Renal cortical epithelial cell (primary cell): Measurements from ENCODE around the gene ZNF750. TPM values are rescaled to one million over a fixed set of nuclear protein-coding genes. Genes with fewer than 3 reads are reported as not detected.

Experiments used
- DNase-seq: peaks from one replicate; pipeline ENCODE4 v3.0.0-alpha.2; 2011; ENCODE audit warnings: low read depth
- total RNA-seq: library from RNA; depleted of rRNA; stranded (reverse); fragments of >200 nt; gene quantifications from 2 replicates; pipeline ENCODE4 v1.2.3, GENCODE V29; 2014

Gene ZNF750
- not detected in 2 replicates for total RNA-seq

DNA sequence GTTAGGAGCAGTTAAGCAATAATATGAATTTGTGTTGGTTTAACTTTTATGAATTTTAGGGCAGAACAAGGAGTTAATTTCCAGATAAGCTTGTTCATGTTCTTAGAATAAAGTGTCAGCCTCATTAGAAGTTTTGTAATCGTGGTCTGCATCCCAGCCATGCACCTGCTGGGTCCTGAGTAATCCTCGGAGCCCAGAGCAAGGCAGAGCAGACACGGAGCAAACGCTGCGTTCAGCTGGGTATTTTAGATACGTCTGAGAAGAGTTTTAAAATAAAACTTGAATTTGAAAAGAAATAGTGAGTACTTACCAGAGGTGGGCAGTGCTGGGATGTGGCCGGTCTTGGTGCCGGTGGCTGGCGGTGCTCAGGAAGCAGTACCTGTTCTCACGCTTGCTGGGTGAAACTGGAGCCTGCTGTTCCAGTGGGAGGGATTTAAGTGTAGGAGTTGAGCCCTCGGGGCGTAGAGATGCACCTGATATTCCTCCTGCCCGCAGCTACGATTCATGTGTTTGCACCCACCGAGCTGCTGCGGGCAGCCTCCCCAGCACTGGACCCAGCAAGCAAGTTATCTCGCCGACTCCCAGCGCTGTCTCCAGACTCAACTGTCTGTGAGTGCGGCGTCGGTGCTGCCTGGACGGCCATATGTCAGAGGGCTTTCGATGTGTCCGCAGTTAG, at the start of gene ZNF750:
ZNF750 (minus strand) TSS at position 406 of the 676 bp plus-strand sequence. CDS start 7,568 bp downstream, outside the sequence.
- DNase-seq: no peak

DNA sequence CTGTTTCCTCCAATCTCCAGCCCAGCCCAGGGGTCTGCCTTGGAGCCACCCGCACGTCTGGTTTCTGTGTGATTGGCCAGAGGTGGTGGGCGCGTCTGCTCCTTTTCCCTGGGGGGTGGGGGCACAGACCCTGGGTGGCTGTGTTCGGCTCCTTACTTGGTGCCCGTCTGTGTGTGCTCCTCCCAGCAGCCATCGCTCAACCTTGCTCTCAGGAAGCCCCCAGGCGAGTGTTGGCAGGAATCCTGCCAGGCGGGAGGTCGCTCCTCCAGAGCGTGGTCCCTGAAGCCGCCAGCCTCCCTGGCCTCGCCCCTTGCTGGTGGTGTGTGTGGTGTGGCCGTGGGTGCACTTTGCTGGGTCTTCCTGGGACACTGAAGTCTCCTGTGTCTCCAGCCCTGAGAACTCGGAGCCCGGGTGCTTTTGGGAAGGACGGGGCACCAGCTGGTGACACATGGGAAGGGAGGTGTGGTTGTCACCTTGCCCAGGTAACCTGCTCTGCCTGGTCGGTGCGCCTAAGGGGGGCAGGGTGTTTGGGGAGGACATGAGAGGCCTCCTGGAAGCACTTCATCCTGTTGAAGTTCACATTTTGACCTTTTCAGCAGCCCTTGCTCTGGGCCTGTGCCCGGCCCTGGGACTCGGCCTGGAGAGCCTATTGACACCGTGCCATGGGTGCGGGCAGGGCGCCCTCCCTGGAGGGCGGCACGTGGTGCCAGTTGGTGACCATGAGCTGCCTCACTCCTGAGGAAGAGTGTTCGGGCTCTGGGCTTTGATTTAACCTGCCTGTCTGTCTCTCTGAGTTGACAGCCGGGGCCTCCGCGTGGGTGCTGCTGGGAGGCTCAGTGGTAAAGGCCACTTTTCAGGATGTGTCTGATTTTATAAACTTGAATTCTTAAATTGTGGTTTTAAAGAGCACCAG, 49.0 kb upstream of the ZNF750 start:
- DNase-seq: no peak

DNA sequence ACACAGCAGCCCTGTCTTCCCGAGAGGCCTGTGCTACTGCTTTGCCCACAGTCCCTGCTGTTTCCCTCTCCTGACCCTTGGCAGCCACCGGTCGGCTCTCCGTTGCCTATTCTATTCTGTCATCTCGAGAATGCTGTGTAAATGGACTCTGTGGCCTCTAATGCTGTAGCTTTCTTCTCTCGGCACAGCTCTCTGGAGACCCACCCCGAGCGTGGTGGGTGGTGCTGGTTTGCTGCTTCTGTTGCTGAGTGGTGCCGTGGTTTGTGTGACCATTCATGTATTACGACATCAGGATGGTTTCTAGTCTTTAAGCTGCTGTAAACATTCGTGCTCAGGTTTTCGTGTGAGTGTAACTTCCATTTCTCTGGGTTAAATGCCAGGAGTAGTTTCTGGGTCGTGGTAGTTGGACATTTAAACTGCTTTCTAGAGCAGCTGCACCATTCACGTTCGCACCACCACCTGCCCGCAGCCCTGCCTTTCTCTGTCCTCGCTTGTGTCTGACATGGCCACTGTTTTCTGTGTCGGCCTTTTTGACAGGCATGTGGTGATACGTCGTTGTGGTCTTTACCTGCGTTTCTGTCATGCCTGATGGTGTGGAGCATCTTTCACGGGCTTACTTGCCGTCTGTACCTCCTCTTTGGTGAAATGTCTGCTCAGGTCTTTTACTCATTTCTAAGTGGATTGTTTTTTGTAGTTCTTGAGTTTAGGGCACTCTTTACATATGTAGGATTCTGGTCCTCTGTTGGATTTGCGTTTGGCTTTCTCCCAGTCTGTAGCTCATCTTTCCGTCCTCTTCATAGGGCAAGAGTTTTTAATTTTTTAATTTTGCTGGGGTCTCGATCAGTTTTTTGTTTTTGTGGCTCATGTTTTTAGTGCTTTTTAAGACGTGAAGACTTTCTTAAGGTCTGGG, 47.7 kb upstream of the ZNF750 start:
- peak; percentile 19 for DNase-seq

DNA sequence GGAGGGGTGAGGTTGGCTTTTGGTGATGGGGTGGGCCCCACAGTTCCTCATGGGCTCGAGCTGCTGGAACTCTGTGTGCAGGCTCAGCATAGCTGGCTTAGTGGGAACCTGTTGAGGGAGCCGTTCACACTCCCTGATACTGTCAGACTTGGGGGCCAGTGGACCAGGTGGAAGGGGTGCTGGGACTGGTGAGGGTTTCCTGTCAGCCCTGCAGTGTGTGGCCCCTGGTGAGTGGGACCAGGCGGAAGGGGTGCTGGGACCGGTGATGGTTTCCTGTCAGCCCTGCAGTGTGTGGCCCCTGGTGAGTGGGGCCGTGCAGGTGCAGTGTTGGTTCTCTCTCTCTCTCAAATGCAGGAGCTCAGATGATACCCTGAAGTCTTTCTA, 45.1 kb upstream of the ZNF750 start:
- no peak for DNase-seq

DNA sequence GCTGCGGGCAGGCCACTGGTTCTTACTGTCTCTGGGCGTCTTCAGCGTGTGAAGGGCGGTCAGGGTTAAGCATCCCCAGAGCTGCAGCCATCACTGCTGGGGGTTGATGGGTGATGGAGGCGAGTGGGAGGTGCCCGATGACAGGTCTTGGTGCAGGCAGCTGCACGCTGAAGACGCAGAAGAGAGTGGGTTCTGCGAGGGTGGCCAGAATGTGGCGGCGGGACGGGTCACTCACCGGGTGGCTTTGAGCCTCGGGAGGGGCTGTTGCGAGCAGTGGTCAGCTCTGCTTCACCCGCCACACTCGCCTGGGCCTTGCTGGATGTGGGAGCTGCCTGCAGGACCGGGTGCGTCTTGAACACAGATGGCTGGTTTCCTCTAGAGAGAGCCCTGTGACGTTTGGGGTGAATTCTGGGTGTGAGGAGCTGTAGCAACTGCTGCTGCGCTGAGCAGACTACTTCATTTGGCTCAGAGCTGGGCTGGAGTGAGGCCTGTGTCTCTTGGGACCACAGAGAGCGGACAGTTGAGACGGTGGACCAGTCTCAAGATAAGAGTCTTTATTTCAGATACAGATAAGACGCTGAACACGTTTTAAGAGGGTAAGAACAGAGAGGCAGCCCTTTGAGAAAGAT, 44.6 kb upstream of the ZNF750 start:
- DNase-seq: no peak

DNA sequence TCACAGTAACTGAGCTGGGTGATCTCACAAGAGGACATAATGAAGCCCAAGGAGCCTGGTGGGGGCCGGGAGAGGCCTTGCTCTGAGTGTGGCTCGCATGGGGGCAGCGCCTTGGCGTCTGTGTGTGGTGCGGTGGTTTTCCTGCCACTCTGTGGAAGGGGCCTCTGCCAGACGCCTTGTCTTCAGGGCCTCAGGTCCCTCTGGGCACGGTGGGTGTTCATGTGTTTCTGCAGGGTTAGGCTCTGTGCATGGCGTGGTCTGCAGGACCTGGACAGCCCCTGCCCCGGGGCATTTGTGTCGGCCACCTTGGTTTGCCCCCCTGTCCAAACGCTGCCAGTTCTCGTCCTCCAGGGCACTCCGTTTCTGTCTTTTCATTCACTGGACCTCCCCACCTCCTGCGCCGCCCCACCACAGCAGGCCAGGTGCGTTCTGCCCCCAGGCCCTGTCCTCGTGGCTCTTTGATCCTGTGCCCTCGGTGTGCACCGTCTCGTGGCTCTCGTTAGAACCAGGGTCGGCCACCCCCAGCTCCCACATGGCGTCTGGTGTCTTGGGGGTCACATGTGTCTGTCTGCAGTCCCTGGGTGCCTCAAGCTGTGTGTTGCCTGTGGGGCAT, 43.7 kb upstream of the ZNF750 start:
- no peak for DNase-seq

DNA sequence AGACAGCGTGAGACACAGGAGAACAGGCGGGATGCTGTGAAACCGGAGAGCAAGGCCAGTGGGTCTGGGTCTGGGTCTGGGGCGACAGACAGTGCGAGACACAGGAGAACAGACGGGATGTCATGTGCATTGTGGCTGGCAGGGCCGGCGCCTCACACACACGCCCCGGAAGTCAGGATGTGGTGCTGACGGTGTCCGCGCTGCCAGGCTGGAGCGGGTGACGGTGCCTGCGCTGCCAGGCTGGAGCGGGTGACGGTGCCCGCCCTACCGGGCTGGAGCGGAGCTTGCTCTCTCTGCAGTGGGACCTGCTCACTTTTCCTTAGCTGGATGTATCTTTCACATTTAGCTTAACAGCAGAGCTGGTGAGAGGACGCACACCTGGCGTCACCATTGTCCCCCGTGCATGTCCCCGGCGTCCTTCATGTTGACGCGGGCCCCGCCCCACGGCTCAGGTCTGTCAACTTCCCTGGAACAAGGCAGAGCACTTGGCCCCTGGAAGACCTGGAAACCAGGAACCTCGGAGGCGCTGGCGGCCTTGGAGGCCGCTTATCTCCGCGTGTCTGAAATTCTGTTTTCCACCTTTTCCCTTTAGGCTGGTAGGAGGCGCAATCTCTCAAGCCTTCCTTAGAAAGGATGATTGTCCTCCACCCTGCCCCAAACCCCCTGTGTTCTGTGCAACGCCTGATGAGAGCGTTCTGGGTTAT, 43.0 kb upstream of the ZNF750 start:
- DNase-seq: no peak

DNA sequence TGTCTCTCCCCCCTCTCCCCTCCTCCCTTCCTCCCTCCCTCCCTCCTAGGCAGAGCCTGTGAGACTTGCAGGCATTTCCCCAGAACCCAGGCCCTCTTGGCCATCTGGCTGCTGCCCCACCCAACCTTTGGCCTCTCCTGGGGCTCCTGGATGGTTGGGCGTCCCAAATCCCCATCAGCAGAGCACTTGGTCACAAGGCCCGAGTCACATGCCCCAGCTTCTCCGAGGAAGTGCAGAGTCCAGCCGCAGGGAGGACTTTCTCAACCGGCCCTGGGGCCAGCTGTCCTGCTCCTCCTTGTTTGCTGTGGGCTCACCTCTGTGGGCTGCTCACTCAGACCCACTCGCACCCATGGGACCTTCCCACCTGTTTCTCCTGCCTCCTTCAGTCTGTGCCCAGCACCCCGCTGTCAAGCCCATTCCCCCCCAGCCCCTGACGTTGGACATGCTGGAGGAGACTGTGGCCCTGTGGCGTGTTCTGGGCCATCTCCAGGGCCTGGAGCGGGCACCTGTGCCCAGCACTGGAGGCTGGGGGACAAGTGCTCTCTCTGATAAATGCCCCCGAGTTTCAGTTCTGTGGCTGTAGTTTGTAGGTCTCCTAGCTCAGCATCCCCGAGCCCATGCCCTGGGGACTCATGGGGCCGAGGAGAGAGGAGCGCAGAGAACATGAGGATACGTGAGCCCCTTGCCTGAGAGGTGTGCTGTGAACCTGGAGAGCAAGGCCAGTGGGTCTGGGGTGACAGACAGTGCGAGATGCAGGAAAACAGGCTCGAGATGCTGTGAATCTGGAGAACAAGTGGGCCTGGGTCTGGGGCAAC, 42.3 kb upstream of the ZNF750 start:
- no peak for DNase-seq

DNA sequence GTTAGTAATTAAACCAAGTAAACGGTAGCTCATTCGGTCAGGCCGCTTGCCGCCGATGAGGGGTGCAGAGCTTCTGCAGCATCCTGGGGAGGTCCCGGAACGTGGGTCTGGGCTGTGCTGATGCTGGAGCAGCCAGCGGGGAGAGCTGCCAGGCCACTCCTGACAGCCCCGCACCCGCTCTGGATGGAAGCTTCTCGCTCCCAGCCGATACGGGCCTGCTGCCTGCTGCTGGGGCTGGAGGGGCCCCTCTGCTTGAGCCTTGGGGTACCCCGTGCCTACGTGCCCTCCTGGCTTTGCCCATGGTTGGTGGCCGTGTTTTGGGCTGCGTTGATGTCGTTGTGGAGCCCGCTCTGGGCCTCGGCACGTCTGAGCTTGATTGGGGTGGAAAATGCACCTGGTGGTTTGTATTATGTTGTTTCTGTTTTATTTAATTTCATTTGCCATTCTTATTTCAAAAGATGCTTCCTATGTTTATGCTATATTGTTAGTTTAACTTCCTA, 41.6 kb upstream of the ZNF750 start:
- DNase-seq: no peak

DNA sequence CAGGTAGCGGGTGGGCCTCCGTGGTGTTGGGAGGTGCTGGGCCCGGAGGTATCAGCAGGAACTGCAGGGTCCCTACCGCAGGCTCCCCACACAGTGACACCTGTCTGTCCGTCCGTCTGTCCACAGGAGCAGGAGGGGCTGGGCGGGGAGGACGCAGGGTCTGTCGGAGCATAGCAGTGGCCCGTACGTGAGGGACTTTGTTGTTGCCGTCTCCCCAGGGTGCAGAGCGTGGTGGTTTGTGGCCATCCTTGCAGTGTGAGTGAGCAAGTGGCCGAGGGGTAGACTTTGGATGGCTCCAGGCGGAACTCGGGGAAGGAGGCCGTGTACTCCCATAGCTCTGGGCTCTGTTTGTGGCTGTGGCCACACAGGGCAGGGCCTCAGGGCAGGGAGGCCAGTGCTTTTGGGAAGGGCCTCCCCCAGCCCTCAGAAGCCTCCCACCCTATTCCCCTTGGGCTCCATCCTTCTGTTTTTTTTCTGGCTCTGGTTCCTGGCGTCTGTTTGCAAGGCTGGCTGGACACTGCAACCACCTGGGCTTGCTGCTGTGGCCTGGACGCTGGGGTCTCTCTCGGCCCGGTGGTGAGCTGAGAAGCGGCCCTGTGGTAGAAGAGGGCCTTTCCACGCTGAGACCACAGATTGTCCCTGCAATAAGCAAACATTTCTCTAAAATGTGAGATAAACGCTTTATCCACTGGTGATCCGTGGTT, 41.0 kb upstream of the ZNF750 start:
- no peak for DNase-seq

DNA sequence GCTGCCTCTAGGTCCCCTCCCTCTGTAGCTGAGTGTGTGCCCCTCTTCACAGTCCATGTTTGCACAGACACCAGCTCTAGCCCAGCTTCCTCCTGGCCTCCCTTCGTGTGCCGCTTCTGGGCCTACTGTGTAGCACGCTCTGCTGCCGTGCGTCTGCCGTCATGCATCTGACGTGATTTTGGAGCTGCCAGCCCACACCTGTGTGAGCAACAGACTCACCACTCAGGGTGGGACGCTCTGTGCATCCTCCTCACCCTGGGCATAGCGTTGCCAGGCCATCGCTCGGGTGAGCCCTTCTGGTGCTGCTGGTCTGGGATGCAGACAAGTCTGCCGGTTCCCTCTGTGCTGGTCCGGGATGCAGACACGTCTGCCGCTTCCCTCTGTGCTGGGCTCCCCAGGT, 39.4 kb upstream of the ZNF750 start:
- DNase-seq: no peak

DNA sequence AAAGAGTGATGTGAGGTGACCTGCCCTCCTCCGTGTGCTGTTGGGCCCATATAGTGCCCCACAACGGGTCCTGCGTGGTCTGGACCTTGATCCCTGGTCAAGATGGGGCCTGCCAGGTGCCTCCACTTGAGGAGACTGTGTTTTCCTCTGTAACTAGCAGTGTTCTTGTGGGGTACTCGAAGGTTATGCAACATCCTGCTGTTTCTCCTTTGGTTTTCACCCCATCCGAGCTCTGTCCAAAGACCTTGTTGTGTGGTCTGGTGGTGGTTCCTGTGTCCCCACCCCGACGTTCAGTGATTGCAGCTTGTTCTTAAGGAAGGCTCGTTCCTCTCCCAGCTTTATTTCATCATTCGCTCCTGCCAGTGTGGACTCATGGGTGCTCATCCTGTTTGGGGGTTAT, 38.7 kb upstream of the ZNF750 start:
- DNase-seq: no peak

DNA sequence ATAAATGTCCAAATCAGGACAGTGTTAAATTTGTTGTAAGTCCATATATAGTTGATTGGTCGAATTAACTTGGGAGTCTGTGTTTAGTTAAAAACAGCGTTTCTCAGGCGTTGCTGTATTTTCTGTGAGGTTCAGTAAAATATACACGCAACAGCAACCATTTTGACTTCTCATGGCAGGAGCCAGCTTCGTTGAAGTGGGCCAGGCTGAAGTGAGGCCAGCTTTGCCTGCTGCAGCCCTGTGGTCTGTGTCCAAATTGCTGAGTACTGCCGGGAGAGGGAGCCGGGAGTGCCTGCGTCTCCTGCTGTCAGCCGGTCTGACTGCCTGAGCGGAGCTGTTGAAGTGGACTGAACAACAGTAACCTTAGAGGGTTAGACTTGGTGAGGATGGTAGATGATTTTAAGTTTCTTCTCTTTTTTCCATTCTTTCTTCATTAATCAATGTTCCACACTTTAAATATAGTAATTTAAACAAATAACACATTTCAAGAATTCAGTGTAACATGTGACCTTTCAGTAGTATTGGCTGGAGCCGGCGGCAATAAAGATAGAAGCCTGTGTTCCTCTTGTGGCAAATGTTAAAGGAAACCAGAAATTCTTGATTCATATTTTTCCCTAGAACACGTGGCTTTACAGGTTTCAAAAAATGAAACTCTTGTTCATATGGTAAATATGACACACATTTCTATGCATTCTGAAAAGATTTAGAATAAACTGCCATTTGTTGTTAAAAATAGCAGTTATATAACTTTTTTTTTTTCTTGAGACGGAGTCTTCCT, 37.0 kb upstream of the ZNF750 start:
- peak; percentile 24 for DNase-seq

DNA sequence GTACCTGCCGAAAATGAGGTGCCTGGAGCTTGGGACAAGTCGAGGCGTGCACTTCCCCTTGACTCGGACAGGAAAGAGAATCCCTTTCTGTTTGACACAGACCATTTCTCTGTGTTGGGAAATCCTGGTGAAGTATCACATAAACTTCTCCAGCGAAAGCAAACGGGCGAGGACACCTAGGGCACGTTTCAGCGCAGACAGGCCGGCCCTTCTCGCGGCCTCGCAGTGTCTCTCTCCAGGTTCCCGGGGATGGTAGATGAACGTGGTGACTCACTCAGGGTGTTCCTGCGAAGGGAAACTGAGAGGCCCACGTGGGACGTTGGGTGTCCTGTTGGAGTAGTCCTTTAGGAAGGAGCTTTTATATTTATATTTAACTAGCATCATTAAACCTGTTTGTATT, 36.3 kb upstream of the ZNF750 start:
- DNase-seq: no peak

DNA sequence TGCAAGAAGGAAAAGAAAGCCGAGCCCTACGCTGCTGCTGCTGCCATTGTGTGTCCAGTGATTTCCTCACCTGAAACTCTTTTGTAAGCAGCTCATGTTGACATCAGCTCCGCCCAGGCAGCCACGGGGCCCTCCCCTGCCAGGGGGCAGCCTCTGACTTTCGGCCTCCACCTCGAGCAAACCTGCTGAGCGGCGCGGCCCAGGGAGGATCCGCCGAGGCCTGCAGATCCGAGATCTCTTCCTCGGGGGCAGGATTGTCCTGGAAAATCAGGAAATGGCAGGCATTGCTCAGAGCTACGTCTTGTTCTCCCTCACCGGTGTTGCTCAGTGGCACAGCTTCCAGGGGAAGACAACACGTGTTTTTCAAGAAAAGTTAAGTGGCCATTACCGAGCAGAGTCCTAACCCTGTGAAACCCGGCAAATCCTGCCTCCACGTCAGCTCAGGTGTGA, 35.6 kb upstream of the ZNF750 start:
- no peak for DNase-seq

DNA sequence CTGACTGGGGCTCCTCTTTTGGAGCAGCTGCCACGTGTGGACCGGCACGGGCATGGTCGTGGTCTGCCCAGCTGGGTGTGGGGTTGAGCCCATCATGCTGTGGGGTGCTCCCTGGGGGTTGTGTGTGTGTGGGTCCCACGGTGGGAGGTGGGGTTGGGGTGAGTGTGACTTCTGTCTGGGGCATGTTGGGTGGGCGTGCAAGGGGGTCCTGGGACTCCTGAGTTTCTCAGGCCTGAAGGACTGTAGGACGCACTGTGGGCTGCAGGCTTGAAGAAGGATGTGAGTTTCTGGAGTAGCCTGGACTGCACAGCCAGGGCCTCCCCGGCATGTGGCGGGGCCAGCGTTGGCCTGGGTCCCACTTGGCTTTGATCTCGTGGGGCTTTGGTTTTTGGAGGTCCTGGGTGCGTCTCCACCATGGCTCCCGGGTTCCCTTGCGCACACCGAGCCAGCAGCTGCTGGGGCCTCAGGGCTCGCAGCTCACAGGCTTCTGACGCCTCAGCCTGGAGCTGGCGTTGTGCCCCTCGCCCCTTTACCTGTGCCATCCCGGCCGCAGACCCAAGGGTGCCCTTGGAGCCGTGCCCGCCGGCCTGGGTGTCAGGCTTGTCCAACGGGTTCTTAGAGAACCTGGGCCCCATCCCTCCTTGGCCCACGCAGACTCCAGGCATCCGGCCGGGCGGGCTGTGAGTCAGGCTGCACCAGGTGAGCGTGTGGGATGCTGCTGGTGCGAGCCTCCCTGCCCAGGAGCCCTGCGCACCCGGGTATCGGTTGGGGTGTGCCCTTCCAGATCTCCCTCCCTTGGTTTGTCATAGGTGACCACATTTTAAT, 34.4 kb upstream of the ZNF750 start:
- no peak for DNase-seq

DNA sequence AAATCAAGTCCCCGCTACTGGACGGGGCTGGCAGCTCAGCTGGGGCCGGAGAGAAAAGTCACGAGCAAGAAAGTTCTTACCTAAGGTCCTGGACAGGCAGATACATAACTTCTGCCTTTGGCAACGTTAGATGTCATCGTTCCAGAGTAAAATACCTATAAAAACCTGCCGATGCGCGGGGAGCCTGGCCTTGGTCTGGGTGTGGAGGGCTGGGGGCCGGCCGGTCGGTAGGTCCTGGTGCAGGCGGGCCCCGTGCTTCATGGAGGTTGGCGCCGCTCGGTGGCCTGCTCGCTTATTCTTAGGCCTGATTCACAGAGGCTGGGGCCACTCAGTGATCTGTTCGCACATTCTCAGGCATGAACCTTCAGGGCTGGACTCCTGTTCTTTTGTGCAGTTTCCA, 33.7 kb upstream of the ZNF750 start:
- DNase-seq: no peak
